LoVo (cell line): ENCODE data around the gene MINPP1.

ENCODE experiments used
- DNase-seq: peaks from one replicate; pipeline ENCODE4 v3.0.0-alpha.2; 2016; ENCODE audit warnings: low spot score

Gene MINPP1

DNA sequence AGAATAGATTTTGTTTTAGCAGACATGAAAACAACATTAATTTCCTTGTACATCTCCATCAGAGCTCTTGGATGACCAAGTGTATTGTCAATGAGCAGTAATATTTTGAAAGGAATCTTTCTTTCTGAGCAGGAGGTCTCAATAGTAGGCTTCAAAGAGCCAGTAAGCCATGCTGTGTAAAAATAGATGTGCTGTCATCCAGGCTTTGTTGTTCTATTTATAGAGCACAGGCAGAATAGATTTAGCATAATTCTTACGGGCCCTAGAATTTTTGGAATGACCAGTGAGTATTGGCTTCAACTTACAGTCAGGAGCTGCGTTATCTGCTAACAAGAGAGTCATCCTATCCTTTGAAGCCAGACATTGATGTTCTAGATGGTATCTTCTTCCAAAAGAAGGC lies 19.0 kb downstream of the MINPP1 start:
- no peak for DNase-seq

DNA sequence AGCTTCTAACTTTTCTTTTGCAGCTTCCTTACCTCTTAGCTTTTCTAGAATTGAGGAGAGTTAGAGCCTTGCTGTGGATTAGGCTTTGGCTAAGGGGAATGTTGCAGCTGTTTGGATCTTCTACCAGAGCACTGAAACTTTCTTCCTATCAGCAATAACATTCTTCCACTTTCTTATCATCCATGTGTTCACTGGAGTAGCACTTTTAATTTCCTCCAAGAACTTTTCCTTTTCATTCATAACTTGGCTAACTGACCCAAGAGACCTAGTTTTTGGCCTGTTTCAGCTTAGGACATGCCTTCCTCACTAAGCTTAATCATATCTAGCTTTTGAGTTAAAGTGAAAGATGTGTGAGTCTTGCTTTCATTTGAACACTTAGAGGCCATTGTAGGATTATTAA lies 19.6 kb downstream of the MINPP1 start:
- no peak for DNase-seq

DNA sequence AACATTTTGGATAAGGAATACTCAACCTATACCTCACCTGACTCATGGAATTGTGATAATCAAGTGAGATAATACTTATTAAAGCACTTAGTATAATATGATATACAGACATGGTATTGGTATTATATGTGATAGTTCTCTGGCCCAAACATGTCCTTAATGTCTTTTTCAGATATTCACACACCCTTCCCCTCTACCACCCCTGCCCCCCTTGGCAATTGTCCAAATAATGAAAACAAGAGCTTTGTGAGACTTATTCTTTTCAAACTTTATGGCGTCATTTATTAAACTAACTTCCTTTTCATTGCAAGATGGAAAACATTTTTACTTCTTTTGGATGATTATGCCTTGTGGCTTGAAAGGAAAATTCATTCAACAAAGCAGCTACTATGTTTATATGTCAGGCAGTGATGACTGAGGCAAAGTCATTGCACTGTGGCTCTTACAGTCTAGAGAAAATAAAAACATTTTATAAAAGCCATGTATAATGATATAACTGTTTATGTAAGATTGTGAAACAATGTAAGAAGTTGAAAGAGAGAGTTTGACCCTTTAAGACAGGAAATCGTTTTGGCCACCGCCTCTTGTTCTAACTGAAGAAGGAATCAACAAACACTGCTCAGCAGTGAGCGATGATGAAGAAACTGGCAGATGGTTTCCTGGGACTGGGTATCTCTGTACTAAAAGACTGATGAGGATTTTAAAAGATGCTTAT lies 27.4 kb downstream of the MINPP1 start:
- DNase-seq, result no peak

DNA sequence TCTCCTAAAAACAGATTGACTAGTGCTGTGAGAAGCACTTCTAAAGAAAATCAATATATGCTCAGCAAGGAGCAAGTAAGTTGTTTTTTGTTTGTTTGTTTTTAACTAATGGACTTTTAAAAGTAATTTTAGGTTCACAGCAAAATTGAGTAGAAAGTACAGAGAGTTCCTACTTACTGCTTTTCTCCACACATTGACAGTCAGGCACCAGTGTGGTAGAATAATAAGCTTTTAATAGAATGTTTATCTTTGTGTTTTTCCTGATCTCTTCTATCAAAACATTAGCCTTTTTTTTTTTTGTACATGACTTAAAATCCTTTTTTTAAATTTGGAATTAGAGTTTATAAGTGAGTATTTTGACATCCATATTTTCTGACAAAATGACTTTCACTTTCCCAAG lies 28.0 kb downstream of the MINPP1 start:
- no peak for DNase-seq

DNA sequence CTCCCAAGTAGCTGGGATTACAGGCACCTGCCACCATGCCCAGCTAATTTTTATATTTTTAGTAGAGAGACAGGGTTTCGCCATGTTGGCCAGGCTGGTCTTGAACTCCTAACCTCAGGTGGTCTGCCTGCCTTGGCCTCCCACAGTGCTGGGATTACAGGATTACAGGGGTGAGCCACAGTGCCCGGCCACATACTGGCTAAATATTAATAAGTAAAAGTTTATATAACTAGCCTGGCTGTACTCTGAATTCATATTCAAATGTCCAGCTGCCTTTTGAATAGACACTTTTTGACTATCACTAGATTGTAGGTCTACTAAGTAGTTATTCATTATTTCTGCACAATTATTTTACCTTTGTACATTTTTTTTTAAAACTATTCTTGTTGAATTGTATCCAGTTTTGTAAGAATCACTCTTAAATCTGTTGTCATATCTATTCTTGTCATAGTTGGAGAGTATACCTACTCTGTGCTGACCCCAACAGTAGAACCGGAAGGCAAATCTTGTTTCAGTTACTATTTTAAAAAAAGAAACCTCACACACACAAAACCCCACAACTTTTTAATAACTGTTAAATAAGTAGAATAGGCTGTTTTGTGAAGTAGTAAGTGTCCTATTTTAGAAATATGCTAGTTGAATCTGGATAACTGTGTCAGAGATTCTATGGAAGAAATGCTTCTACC lies 29.6 kb downstream of the MINPP1 start:
- DNase-seq, result no peak

DNA sequence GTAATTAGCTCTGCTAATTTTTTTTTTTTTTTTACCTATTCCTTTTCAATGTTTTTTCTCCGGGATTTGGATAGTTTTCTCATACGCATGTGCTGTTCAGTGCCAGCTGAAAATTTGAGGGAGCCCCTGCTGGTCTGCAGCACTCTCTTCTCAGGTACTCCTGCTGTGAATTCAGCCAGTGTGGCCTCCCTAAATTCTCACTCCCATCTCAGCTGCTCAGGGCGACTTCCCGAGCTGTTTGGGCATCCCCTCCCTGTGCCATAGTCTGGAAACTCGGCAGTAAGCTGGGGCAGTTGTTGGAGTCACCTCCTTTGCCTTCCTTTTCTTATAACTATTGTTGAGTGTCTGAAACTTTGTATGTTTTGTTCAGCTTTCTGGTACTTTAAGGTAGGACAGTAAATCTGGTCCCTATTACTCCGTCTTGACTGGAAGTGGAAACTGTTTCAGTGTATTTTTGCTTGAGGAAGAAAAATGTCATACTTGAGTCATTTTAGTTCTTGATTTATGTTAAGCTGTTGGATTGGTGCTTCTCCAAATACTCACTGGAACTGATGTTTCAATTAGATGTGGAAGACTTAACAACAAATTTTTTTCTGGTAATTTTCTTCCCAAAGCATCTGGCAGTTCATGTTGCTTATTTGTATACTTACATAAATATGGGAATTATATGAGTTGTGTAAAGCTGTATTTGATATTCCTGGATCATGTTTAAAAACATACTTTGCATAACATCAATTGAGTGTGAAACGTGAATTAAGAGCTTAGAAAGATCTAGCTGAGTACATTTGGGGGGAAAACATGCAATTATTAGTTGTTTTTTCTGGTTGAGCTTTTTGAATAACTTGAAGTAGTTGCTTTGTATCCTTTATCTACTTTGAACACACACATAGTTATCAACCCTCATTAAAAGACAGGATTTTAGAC lies 33.7 kb downstream of the MINPP1 start:
- DNase-seq, result no peak

DNA sequence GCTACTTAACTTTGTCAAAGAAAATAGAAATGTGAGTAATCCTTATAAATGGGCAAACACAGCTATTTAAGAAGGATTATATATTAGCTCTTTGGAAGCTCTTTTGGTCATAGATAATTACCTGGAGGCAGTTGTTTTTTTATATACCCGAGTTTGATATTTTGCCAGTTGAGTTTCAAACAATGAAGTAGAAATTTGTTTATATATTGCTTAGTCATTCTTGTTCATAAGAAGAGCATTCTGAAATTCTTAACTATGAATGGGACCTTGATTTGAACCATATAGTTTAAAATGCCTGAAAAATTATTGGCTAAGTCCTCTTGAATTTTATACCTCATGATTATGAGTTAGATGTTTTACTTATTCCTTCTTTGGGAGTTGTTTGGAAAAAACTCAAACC lies 36.4 kb downstream of the MINPP1 start:
- no peak for DNase-seq

DNA sequence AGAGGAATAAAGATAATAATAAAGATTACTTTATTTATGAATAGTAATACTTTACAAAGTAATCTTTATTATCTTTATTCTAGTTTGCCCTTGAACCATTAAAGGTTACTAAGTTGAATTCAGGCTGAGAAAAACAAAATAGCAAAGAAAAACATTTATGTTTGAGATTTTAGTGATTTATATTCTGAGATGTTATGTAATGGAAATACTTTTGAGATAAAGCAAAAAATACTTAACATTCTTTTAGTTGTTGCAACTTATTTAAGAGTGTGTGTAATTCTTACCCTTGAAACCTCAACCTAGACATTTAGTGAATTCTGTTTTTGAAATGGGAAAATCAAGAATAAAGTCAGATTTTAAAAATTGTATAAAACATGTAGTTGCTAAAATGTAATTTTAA lies 40.0 kb downstream of the MINPP1 start:
- DNase-seq, result no peak

DNA sequence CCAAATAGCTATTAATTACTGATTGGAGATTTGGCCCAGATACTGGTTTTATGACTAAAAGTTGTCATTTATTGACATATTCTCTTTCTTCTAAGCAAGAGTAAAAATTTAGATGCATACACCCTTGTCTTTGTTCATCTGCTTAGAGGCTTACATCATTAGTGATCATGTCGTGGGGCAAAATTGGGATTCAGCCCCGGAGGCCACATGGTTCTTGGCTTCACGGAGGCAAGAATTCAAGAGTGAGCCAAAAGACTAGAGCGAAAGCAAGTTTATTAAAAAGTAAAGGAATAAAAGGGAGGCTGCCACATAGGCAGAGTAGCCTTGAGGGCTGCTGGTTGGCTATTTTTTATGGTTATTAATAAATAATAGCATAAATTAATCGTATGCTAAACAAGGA lies 41.1 kb downstream of the MINPP1 start:
- no peak for DNase-seq

DNA sequence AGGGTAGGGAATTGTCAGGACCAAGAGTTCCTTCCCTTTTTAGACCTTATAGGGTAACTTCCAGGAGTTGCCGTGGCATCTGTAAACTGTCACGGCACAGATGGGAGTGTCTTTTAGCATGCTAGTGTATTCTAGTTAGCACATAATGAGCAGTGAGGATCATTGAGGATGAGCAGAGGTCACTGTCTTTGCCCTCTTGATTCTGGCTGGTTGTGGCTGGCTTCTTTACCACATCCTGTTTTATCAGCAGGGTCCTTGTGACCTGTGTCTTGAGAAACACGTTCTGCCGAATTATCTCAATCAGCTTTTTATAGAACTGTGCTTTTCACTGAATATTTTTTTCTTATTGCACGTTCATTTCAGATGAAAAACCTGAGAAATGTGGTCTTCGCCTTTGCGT lies 41.5 kb downstream of the MINPP1 start:
- DNase-seq, result no peak

DNA sequence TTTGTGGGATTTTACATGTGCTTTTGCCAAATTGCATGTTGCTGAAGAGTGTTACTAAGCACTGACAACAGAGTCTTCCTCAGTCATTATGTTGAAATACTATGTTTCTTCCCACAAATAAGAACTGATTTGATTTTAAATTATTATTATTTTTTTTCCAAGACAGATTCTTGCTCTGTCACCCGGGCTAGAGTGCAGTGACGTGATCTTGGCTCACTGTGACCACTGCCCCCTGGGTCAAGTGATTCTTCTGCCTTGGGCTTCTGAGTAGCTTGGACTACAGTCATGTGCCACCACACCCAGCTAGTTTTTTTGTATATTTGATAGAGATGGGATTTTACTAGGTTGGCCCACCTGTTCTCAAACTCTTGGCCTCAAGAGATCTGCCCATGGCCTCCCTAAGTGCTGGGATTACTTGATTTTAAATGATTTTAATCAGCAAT lies 42.3 kb downstream of the MINPP1 start:
- DNase-seq, result no peak

DNA sequence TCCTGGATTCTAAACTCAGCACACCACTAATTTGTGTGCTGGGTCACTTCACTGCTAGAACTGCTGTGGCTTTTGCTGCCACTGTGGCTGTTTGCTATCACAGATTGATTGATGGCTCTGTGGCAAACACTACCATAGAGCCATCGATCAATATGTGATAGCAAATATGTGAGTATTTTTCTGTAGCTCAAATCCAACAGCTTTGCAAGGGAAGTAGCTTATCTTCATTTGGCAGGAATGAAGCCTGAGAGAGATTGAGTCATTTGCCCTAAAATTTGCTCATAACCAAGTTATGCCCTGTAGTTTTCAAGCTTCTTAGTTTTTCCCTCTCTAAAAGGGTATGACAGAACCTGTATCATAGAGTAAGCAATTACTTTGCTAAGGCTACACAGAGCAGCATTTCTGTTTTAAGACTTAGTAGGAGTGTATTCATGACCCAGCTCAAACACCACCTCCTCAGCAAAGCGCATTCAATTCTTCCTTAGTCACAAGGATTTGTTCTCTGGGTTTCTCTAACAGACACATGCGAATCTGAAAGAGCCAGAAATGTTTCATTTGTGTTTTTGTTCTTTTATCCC lies 43.1 kb downstream of the MINPP1 start:
- DNase-seq, result no peak

DNA sequence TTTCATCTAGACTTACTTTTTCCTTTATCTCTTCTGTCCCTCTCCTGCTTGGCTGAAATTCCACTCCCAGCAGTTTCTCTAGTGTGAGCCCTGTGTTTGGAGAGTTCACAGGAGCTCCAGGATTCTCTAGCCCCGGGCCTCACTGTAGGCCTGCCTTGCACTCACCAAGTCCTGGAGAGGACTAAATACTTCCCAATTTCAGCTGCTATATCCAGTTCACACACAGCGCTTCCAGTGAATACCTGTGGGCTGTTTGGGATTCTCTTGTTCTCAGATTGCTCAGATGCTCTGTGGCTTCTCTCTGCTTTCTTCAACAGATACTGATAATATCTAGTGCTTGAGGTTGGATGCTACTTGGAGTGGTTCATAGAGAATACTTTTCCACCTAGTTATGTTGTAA lies 46.0 kb downstream of the MINPP1 start:
- DNase-seq, result no peak

DNA sequence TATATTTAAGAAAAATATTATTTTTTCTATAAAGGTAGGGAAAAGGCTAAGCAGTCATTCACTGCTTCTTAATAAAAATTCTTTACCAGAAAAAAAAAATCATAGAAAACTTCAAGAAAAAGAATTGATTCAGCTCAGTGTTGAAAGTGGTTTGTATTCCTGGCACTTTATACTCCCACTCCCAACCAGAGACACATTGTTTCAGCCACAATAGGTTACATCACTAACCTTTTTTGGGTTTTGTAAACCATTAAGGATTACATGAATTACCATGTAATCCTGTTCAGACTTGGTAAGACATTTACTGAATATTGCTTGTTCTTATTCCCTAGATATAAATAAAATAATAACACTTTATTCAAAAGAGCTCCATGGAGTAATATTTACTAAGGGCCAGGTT lies 46.6 kb downstream of the MINPP1 start:
- DNase-seq, result no peak

DNA sequence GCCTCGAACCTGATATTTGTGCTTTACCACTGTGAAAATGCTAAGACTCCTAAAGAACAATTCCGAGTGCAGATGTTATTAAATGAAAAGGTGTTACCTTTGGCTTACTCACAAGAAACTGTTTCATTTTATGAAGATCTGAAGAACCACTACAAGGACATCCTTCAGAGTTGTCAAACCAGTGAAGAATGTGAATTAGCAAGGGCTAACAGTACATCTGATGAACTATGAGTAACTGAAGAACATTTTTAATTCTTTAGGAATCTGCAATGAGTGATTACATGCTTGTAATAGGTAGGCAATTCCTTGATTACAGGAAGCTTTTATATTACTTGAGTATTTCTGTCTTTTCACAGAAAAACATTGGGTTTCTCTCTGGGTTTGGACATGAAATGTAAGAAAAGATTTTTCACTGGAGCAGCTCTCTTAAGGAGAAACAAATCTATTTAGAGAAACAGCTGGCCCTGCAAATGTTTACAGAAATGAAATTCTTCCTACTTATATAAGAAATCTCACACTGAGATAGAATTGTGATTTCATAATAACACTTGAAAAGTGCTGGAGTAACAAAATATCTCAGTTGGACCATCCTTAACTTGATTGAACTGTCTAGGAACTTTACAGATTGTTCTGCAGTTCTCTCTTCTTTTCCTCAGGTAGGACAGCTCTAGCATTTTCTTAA lies 47.7 kb downstream of the MINPP1 start:
- DNase-seq, result no peak

DNA sequence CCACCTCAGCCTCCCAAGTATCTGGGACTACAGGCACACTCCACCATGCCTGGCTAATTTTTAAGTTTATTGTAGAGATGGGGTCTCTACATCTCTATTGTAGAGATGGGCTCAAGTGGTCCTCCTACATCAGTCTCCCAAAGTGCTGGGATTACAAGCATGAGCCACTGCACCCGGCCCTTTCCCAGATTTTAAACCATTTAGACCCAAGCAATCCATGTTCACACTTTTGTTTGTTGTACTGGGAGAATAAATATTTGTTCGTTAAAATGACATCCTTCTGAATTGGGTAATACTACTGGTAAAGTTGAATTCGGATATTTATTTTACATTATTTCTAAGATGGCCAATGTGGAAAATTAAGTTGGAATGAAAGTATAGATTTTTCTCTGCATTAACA lies 52.7 kb downstream of the MINPP1 start:
- no peak for DNase-seq

DNA sequence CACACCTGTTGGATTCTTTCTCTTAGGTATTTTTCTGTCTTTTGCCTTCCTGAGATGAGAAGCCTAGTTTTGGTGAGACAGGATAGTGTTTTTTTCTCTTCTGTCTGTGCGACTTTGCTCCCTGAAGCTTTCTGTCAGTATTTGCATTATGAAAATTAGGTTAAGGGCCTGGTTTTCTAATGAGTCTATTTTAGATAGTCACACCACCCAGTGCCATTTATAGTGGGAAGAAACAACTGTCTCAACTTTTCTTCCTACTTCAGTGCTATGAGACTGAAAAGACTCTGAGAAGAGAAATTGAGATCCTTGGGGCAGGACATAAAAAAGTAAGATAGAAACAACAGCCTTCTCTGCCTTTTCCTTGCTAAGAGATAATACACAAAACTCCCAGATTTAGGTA lies 53.6 kb downstream of the MINPP1 start:
- no peak for DNase-seq

DNA sequence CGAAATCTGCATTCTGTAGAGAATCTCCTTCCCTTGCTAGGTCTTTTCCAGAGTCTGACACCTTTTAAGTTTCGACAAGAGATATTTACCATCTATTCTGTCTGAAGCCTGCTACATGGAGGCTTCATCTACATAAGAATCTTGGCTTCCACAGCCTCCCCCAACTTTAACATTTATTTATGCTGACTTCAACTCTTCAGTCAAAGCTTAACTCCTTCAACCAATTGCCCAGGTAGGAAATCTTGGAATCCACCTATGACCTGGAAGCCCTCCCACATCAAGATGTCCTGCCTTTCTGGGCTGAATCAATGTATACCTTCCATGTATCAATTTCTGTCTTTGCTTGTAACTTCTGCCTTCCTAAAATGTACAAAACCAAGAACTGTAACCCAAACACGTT lies 54.7 kb downstream of the MINPP1 start:
- no peak for DNase-seq

DNA sequence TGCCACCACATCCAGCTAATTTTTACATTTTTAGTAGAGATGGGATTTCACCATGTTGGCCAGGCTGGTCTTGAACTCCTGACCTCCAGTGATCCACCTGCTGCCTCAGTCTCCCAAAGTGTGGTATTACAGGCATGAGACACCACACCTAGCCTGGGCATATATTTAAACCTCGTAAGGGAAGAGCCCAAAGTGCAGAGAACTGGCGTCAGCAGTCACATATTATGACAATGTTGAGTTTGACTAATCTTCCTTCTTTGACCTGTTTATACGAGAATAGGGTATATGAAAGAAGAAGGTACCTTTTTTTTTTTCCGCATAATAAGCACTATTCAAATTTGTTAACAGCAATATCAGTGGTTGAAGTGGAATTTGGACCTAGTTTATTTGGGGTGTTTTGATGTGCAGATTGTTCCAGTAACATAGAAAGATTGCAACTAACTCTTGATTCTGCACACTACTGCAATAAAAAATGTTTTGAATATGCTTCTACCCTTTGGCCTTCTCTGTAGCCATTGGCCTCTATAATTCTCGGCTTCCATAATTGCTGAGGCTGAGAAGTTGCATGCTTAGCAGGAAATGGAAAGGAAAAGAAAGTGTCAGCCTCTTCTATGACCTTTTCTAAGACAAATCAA lies 55.9 kb downstream of the MINPP1 start:
- DNase-seq, result no peak

DNA sequence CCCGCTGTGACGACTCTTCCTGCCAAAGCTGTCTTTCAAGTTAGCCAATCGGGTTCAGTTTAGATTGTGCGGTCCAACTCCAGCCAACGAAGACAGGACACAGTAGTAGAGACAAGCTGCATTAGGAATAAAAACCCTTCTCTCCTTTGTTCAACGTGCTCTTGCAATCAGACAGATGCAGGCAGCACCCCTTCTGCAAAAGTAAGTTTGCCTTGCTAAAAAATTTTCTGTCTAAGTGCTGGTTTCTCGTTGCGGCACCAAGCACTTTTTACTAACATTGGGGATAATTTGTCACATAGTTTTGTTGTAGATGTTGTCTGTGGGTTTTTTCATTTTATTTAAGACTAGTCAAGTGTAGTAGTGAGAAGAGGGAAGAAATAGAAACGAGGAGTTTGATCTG lies 58.1 kb downstream of the MINPP1 start:
- no peak for DNase-seq

DNA sequence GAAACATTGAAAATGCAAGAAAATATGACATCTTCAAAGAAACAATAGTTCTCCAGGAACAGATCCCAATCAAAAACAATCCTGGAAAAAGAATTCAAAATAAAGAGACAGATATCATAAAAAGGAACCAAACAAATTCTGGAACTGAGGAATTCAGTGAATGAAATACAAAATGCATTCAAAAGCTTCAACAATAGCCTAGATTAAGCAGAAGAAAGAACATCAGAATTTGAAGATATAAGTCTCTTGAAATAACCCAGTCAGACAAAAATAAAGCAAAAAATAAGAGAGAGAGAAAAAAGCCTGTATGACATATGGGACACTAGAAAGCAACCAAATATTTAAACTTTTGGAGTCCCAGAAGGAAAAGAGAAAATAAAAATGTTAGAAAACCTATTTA lies 60.3 kb downstream of the MINPP1 start:
- DNase-seq, result no peak

DNA sequence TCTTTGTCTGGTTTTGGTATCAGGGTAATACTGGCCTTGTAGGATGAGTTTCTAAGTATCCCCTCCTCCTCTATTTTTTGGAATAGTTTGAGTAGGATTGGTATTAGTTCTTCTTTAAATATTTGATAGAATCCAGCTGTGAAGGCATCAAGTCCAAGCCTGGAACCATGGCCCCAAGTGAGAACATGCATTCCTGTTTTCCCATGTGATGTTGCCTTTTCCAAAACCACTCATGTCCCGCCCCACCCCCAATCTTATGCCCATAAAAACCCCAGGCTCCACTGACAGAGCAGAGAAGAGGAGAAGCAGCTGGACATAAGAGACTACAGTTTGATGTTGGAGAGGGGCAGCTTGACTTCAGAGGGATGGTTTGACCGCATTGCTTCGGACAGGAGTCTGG lies 71.2 kb downstream of the MINPP1 start:
- DNase-seq, result no peak
